GM18511 (cell line): ENCODE measurements around the gene ARMC12.
"Not testable (repeated sequence)": the region's sequence is repeated elsewhere in the genome, so short reads cannot be mapped to it uniquely, and the experiment has no call there.

ENCODE experiments used
- ATAC-seq: cut with Tn5 transposase; IDR thresholded peaks from one replicate; pipeline ENCODE4 v1.9.1; 2021; ENCODE audit warnings: mild to moderate bottlenecking, moderate library complexity; ENCODE audit not compliant: unreplicated experiment

ARMC12 gene

DNA sequence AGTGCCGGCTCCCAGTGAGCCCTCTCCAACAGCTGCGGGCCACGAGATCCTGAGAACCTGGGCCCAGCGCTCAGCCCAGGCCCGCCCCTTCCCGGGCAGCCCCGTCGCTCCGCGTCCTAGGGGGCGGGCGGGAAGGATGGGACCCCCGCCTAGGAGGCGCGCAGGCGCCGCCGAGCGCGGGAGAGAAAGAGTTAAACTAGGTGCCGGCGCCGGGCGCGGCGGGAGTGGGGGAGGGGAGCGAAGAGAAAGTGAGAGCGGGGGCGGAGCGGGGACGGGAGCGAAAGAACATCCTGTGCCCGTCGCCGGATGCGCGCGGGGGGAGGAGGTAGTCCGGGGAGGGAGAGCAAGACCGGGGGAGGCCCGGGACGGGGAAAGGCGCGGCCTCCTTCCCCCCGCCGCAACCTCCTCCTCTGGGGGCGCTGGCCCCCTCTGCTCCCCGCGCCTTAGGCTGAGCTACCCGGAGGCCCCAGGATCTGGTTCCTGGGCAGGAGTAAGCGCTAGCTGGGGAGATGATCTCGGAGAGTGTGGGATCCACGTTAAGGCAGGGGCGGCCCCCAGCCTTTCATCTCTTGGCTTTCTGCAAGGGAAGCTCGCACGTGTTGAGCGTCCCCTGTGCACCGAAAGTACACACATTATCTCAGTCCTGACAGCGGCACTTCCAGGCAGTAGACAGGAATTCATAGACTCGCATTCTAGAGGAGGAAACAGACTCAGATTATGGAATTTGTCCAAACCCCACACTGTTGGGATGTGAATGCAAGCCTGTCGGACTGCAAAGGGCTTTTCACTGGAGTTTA is 4.9 kb upstream of the ARMC12 start:
- ATAC-seq: peak; percentile 57

DNA sequence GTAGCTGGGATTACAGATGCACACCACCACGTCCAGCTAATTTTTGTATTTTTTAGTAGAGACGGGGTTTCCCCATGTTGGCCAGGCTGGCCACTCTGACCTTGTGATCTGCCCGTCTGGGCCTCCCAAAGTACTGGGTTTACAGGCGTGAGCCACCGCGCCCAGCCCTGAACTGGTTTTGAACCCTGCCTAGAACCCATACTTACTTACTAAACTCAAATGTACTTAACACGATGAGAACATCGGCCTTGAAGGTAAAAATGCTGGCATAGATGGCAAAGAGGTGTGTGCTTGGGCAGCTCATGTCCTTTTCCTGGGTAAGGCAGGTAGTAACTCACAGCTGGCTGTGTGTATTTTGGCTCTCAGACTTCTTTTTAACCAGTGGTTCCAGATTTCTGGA is 3.2 kb upstream of the ARMC12 start:
- ATAC-seq: no peak

DNA sequence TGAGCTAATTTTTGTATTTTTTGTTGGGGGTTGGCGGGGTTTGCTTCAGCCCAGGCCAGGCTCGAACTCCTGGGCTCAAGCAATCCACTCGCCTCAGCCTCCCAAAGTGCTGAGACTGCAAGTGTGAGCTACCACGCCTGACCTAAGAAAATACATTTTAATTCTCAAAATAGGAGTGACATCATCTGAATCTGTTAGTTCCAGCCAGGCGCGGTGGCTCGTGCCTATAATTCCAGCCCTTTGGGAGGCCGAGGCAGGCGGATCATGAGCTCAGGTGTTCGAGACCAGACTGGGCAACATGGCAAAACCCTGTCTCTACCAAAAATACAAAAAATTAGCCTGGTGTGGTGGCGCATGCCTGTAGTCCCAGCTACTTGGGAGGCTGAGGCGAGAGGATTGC is 2.5 kb upstream of the ARMC12 start:
- not testable (repeated sequence) for ATAC-seq

DNA sequence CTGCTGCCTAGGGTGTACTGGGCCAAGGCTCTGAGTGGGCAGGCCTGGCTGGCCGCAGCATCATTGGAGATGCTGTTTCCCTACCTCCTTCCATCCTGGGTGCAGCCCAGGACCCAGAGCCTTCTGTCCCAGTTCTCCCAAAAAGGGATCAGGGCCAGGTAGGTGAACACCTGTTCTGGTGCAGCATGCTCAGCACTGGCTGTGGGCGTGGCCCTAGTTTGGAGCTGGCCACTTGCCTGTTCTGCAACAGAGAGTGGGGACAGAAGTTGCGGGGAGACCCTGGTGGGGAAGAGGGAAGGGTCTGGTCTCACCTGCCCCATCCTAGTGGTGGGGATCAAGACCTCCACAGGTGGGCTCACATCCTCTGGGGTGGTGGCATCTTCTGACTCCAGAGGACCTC is 1.4 kb upstream of the ARMC12 start:
- ATAC-seq: no peak

DNA sequence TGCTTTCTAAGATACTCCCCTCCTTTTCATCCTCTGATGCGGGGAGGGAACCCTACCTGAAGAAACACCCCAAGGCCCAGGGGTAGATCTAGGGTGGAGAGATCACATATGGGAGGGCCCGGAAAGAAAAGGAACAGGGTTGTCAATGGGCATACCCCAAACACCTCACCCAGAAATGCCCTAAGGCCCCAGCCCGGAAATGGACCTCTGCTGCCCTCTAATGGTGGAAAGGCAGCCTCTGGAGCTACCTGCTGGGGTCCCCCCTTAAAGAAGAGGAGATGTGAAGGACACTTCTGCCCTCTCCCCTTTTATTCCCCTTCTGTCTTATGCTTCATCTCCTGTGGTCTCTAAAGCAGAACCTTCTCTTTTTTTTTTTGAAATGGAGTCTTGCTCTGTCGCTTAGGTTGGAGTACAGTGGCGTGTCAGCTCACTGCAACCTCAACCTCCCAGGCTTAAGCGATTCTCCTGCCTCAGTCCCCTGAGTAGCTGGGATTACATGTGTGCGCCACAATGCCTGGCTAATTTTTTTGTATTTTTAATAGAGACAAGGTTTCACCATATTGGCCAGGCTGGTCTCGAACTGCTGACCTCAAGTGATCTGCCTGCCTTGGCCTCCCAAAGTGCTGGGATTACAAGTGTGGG is 458 bp upstream of the ARMC12 start:
- no peak for ATAC-seq

DNA sequence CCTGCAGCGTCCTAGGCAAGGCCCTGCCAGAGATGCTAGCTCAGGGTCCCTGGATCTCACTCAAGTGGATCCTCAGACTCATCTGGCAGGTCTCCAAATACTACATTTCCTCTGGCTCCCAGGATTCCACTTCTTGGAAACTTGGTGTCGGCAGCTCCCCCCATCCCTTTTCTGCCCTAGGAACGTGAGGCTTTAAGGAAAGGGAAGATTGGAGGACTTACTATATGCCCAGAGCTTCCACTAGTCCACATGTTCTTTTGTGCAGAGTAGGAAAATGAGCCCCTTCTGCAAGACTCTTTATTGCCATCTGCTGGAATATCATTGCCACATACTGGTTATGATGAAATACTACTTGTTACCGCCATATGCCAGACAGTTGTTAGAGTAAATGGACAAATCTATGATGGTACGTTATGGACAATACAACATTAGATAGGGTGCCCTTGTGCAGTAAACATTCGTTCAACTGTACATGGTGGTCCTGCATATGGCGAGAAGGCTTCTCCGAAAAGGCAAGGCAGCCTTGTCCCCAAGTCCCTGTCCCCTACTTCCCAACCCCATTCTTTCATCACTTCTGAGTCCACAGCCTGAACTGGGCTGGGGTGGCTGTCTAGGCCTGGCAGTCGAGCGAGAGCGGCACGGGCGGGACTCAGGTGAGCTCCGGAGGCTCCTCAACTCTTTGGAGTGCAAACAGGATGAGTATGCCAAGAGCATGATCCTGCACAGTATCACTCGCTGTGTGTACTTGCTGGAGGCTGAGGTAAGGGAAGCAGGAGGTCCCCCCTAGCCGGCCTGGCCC is 780 bp downstream of the ARMC12 start:
- no peak for ATAC-seq

DNA sequence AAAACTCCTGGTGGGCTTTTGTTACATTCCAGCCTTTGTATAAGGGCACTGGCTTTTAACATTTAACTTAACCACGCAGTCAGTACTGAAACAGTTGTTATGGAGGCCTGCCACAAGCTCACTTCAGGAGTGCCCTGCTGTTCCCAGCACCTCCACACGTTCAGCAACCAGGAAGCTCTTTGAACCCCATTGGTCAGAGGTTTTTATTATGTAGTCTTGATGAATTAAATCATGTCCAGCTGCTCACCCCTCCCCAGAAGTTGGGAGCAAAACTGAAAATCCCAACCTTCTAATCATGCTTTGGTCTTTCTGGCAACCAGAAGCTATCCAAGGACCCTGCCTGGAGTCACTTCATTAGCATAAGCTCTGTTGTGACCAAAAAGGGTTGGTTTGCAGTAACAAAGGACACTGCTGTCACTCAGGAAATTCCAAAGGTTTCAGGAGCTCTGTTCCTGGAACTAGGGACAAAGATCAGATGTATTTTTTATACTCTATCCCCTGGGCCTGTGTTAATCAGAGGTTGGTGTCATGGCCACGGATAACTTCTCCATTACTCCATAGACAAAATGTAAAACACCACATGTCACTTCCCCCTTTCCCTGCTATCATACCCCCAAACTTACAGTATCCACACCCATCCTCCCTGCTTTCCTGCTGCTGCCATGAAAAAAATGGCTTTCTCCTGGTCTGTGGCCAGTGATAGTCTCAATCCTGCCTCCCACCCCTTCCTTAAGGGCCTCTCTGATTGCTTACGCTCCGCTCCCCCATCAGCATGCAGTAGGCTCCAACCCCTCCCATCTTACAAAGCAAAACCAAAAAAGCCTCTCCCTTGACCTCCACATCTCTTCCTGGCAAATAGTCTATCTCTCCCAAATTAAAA is 3.1 kb downstream of the ARMC12 start:
- ATAC-seq: no peak

DNA sequence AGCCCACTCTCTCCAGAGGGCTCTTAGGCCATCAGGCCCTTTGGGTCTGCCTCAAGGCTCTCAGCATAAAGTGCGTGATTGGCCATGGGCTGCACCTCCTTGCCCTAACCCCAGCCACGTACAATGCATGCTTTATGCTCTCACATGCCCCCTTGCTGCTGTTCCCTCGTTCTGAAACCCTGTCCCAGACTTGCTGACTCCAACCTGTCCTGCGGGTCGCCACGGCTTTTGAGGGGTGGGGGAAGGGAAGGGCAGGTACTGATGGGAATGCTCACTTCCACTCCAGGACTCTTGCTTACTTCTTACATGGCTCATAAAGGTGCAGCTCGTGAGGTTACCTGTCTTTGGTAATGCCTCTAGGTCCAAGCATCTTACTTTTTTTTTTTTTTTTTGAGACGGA is 6.0 kb downstream of the ARMC12 start:
- no peak for ATAC-seq

DNA sequence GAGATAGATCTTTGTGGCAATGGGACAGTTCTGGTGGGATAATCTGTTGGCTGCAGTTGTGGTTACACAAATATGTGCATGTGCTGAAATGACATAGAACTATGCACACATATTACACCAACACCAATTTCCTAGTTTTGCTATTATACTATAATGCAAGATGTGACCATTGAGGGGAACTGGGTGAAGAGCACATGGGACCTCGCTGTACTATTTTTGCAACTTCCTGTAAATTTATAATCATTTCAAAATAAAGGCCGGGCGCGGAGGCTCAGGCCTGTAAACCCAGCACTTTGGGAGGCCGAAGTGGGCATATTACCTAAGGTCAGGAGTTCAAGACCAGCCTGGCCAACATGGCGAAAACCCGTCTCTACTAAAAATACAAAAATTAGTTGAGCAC is 8.7 kb downstream of the ARMC12 start:
- ATAC-seq: no peak

DNA sequence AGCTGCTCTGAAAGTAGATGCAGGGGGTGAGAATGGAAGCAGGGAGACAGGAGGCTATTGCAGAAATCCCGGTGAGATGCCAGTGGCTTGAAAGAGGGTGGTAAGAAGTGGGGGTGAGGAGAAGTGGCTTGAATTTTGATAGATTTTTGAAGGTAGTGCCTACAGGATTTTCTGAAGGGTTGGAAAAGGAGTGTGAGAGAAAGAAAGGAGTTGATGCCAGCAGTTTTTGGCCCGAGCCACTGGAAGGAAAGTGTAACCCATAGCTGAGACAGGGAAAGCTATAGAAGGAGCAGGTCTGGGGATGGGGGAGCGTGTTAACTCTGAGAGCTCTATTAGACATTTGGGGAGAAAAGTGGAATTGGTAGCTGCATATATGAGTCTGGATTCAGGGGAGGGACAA is 9.7 kb downstream of the ARMC12 start:
- no peak for ATAC-seq

DNA sequence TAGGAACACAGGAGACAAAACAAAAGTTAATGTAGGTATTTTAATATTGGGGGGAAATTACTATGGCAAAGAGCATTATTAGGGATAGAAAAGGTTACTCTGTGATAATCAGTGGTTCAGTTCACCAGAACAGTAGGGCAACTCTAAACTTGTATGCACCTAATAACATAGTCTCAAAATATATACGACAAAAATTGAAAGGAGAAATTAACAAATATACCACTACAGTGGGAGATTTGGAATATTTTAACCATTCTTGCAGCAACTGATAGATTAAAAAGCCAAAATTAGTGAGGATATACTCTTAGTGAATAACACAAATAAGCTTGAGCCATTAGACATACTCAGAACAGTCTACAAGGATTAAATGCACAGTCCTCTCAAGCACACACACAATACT is 11.0 kb downstream of the ARMC12 start:
- ATAC-seq: no peak

DNA sequence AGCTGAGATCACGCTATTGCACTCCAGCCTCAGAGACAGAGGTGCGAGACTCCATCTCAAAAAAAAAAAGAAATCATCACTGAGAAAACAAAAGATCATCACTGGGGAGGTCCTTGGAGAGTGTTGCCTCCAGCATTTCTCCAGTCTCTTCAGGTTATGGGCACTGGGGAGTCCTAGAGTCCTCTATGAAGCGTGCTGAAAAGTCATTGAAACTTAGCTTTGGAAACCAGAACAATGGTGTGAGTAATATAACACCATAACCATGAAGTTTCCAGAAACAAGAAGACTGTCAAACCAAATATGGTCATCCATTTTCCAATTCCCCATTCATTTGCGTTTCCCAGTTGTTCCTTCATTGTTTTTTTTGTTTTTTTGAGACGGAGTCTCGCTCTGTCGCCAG is 13.7 kb downstream of the ARMC12 start:
- ATAC-seq: no peak

DNA sequence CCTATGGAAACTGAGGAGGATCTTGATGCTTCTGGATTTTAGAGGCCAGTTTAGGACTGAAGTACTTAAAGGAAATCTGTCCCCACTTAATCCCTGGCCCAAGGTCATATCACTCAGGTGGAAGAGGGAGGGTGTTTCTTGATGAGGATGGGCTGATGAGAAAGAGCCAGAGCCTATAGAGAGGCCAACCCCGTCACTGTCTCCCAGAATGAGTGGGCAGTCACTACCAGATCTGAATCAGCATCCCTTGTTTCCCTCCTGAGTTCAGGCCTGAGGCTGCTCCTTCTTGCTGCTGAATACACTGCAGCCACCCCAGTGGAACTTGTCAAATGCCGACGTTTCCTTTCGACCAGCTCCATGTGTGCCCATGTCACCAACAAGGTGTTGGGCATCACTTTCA is 14.8 kb downstream of the ARMC12 start:
- no peak for ATAC-seq

DNA sequence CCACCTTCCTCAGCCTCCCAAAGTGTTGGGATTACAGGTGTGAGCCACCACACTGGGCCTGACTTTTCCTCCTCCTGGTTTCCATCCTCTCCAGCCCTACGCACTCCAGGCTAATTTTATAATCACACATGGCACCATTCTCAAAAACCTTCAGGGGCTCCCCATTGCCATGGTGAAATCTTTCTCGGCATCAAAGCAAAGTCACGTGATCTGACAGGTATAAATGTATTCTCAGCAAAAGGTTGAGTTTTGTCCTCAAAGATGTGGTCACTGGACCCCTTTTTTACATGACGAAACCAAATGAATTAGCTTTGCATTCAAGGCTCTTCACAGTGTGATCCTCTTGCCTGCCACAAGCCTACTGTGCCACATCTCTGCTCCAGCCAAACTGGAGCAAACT is 15.5 kb downstream of the ARMC12 start:
- no peak for ATAC-seq

DNA sequence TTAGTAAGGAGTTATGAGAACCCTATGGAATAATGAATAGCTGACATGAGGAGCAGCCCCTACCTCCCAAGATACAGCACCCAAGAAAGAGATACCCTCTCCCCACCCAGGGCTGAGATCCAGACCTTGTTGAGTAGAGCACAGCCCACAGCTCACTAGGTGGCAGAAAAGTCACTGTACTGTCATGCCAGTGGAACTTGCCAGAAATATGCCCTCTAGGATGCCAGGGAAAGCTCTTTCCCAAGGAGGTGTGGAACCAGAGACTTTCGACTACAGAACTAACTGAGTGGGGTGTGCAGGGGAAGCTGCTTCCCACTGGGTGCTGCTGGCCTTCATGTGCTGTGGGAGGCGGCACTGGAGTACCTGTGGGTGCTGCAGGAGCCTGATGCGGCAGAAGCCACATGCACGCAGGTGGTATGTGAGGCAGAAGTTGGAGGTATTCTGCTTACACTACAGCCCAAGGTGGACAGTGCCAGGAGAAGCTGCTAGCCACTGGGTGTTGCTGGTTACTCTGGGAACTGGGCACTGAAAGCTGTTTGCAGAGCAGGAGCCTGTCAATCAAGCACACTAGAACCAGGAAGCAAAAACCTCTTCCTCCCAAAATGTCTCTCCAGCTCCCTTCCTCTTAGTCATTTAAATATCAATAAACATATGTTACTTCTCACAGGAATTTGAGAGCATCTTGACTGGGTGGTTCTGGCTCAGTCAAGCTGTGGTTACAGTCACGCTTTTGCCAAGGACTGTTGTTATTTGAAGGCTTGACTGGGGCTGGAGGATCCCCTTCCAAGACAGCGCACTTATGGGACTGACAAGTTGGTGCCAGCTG is 17.8 kb downstream of the ARMC12 start:
- ATAC-seq: no peak

DNA sequence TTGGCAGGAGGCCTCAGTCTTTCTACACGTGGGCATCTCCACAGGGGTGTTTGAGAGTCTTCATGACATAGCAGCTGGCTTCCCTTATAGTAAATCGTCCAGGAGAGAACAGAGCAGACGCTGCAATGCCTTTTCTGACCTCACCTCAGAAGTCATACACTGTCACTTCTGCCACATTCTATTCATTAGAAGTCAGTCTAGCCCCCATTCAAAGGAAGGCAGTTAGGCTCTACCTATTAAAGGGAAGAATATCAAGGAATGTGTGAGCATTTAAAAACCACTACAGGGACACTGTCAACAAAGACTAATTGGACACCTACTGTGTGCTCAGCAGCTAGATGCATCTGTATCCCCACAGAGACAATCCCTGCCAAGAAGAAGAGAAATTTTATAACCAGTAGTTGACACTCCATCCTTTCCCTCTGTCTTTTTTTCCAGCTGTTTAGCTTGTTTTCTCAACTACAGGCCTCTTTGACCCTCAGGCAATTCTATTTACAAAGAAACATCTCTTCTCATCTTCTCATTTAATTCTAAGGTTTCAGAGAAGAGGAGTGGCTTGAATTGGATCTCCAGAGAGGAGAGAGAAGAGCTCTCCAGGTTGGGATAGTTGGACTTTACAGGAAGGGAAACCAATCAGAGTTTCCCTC is 18.6 kb downstream of the ARMC12 start:
- no peak for ATAC-seq

DNA sequence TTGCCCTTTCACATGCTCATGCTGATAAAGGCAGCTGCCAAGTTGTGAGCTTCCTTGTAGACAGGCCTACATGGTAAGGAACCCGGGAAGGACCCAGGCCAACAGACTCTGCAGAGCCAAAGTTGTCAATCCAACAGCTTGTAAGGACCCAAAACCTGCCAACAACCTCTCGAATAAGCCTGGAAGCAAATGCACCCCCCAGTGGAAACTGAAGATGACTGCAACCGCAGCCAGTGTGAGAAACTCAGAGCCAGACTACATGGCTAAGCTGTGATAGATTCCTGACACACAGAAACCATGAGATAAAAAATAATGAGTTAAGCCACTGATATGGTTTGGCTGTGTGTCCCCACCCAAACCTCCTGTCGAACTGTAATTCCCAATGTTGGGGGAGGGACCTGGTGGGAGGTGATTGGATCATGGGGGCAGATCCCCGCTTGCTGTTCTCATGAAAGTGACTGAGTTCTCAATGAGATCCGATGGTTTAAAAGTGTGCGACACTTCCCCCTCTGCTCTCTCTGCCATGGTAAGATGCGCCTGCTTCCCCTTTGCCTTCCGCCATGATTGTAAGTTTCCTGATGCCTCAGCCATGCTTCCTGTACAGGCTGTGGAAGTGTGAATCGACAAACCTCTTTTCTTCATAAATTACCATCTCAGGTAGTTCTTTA is 20.8 kb downstream of the ARMC12 start:
- no peak for ATAC-seq

DNA sequence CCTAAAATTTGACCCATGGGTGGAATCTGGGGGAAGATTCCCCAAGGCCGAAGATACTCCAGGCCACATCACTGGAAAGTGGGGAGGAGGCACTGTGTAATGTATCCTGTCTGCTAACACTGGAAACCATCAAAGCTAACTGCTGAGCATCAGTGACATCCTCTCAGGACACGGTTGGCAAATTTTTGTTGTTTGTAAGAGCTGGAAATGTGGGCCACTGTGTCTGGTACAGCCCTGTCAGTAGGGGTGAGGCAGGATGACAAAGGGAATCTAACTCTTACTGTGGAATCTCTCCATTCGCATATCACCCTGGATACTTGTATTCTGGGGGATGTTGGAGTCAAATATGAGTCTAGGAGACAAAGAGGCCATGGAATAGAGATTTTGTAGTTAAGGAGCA is 22.6 kb downstream of the ARMC12 start:
- no peak for ATAC-seq

DNA sequence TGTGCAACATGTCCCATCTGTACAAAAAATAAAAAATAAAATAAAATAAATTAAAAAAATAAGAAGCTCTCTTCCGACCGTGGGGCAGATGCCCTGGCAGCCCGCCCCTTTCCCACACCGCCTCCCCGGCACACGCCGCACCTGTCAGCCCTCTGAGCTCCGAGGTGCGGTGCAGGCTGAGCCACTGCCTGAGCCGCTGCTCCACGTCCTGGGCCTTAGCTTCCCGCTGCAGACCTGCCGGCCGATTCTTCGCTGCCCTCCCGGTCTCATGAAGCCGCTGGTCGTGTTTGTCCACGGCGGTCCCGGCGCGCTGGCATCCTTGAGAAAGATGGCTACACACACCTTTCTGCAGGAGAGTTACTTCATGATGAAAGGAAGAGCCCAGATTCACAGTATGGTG is 28.9 kb downstream of the ARMC12 start:
- no peak for ATAC-seq
